A673 (cell line): ENCODE results near the gene P2RY13. TPM values are rescaled to one million over a fixed set of nuclear protein-coding genes. Genes with fewer than 3 reads are reported as not detected.

ENCODE experiments used
- BruUV-seq: library from RNA; stranded (reverse); fragments of 400-500 nt; replicated peaks from 2 replicates; lab custom pipeline; 2021; lab: Mats Ljungman, UMichigan
- CTCF ChIA-PET: fragments of 300-600 bp; sonication (Branson Sonifier 250); formaldehyde crosslinking; loops from one replicate; lab custom pipeline; 2022; ENCODE audit warnings: antibody characterized with exemption; lab: Charles Lee
- POLR2A ChIA-PET: fragments of 300-600 bp; sonication (Branson Sonifier 250); formaldehyde crosslinking; loops from one replicate; lab custom pipeline; 2022; ENCODE audit warnings: antibody characterized with exemption; ENCODE audit not compliant: low non-redundant PET; lab: Charles Lee
- DNase-seq: peaks from one replicate; pipeline ENCODE4 v3.0.0-alpha.2; 2015; ENCODE audit warnings: low spot score
- H3K27ac ChIP-seq: fragments of 200-600 bp; sonication (generic); 2 replicates; pipeline ENCODE4 v1.5.1; 2016; ENCODE audit warnings: mixed run types, low read depth, mild to moderate bottlenecking, mixed read lengths, antibody characterized with exemption, low read length; ENCODE audit not compliant: poor library complexity, severe bottlenecking
- H3K27me3 ChIP-seq: fragments of 200-600 bp; sonication (generic); replicated peaks from 2 replicates; pipeline ENCODE4 v1.6.1; 2017; ENCODE audit warnings: mixed run types, low read depth, mild to moderate bottlenecking, mixed read lengths, antibody characterized with exemption, low read length; ENCODE audit not compliant: insufficient read depth, poor library complexity
- H3K36me3 ChIP-seq: fragments of 200-600 bp; sonication (generic); 2 replicates; pipeline ENCODE4 v1.6.1; 2016; ENCODE audit warnings: mixed run types, mild to moderate bottlenecking, mixed read lengths, antibody characterized with exemption, low read length; ENCODE audit not compliant: insufficient read depth, poor library complexity, severe bottlenecking
- H3K4me1 ChIP-seq: fragments of 200-600 bp; sonication (generic); 2 replicates; pipeline ENCODE4 v1.6.1; 2017; ENCODE audit warnings: mixed run types, mild to moderate bottlenecking, mixed read lengths, antibody characterized with exemption, low read length; ENCODE audit not compliant: insufficient read depth, poor library complexity, severe bottlenecking
- H3K4me3 ChIP-seq: fragments of 200-600 bp; sonication (generic); 2 replicates; pipeline ENCODE4 v1.5.1; 2016; ENCODE audit warnings: low read depth, mixed run types, mild to moderate bottlenecking, mixed read lengths, low read length; ENCODE audit not compliant: poor library complexity, severe bottlenecking
- H3K9me3 ChIP-seq: fragments of 200-600 bp; sonication (generic); 2 replicates; pipeline ENCODE4 v1.6.1; 2016; ENCODE audit warnings: mixed run types, low read depth, mild to moderate bottlenecking, mixed read lengths, antibody characterized with exemption, low read length; ENCODE audit not compliant: poor library complexity, severe bottlenecking
- CTCF ChIP-seq: fragments of 300-800, 200-600 bp; sonication (generic); conservative IDR thresholded peaks from 2 replicates; pipeline ENCODE4 v1.5.1; 2017; ENCODE audit warnings: low read depth, mild to moderate bottlenecking, antibody characterized with exemption, low read length, moderate library complexity, mixed read lengths
- EZH2 ChIP-seq: fragments of 200-600 bp; sonication (generic); IDR thresholded peaks from 2 replicates; pipeline ENCODE4 v1.6.1; 2017; ENCODE audit warnings: borderline replicate concordance, low read depth, mild to moderate bottlenecking, mixed read lengths, antibody characterized with exemption, low read length; ENCODE audit not compliant: poor library complexity, severe bottlenecking
- intact Hi-C: fragments of 100-400 bp; cut with micrococcal nuclease; formaldehyde crosslinking; loops from one replicate; pipeline ENCODE4 v1.10.0; 2022; ENCODE audit not compliant: unreplicated experiment
- total RNA-seq: library from RNA; stranded (reverse); gene quantifications from 2 replicates; pipeline ENCODE4 v1.2.3, GENCODE V29; 2021

The P2RY13 gene
- total RNA-seq, 1 experiment from 2014 or later, result not detected

- no TSS peak for BruUV-seq
- Histone ChIP-seq H3K9me3 (no peaks in the 10 kb centered on the region), H3K4me3 (no peak overlapping the region), H3K27me3 (no peaks in the 10 kb centered on the region), H3K36me3 (no peaks in the 10 kb centered on the region), H3K27ac (no peak overlapping the region), H3K4me1 (no peaks in the 10 kb centered on the region)
- intact Hi-C loops, result no loop called here
- no peak for DNase-seq
- ChIA-PET POLR2A (no interaction called here), CTCF (no interaction called here)
- TF ChIP-seq CTCF (no peak), EZH2 (no peak)
Observed at GRCh38 chr3:151296226-151296625, 33.1 kb downstream of the P2RY13 start.

GRCh38 chr3:151293127-151293526, 36.2 kb downstream of the P2RY13 start:
- ChIA-PET CTCF (no interaction called here), POLR2A (no interaction called here)

GRCh38 chr3:151290673-151291072, 38.7 kb downstream of the P2RY13 start:
- Histone ChIP-seq H3K36me3 (no peaks in the 10 kb centered on the region), H3K27me3 (no peaks in the 10 kb centered on the region), H3K27ac (no peak overlapping the region), H3K4me3 (no peak overlapping the region), H3K9me3 (no peaks in the 10 kb centered on the region), H3K4me1 (no peaks in the 10 kb centered on the region)
- intact Hi-C loops, result loop anchor here (1.0 to 2.0 kb wide), 2 partner anchors 549 to 626 kb away; no protein-coding TSS in a partner anchor
- TF ChIP-seq EZH2 (no peak), CTCF (peak; percentile 69)
- BruUV-seq, result no TSS peak
- DNase-seq, result peak; percentile 69
- CTCF ChIA-PET, result no interaction called here
- POLR2A ChIA-PET, result no interaction called here

More at GRCh38 chr3:151293127-151293526, 36.2 kb downstream of the P2RY13 start:
- DNase-seq, result no peak
- H3K9me3 ChIP-seq, result no peaks in the 10 kb centered on the region
- TF ChIP-seq CTCF (no peak), EZH2 (no peak)
- no peak overlapping the region for H3K4me3 ChIP-seq
- H3K4me1 ChIP-seq, result no peaks in the 10 kb centered on the region
- no peak overlapping the region for H3K27ac ChIP-seq
- H3K36me3 ChIP-seq, result no peaks in the 10 kb centered on the region
- no peaks in the 10 kb centered on the region for H3K27me3 ChIP-seq
- no TSS peak for BruUV-seq
- intact Hi-C loops, result no loop called here
